ENCODE data around the gene NAA25. TPM values are rescaled to one million over a fixed set of nuclear protein-coding genes. Genes with fewer than 3 reads are reported as not detected.
"Not testable (repeated sequence)": the region's sequence is repeated elsewhere in the genome, so short reads cannot be mapped to it uniquely, and the experiment has no call there.

NAA25 gene
- total and polyA plus RNA-seq, 2 of the 4 experiments (the other 2 are of a cell fraction) = 10.3 to 25.5 TPM

DNA sequence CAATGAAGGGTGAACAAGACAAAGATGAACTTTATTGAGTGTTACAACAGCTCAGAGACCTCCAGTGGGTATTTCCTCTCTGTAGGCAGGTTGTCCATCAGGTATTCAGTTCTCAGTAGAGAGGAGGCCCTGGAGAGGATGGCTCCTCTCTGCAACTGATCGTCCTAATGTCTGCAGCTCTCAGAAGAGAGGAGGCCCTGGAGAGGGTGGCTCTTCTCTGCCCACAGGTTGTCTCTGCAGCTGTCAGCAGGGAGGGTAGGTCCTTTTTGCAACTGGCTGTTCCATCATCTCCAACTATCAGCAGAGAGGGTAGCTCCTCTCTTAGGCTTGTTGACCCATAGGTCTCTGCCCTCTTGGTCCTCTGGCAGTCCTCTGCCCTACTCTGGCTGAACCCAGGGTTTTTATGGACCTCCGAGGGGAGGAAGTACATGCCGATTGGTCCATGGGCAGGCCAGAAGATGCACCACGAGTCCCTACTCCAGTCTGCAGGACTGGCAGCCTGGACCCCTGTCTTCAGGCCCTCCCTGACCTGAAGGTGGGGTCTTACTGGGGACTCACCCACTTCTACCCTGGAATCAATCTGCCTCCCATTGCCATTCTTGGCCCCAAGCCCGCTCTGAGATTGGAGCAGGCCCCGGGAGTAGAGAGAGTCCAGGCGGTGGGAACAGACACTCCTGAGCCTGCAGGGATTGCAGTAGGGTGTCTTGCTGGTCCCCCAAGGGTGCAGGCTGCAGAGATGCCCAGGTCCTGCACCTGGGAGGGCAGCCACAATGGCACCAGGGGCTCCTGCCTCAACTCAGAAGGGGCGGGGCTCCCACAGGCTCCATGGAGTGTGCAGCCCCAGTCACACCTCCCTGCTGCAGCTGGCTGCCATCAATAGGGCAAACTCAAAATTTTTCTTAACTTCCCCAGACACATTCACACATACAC, 97.9 kb downstream of the NAA25 start (continued):
- TF ChIP-seq, protein P1, sequence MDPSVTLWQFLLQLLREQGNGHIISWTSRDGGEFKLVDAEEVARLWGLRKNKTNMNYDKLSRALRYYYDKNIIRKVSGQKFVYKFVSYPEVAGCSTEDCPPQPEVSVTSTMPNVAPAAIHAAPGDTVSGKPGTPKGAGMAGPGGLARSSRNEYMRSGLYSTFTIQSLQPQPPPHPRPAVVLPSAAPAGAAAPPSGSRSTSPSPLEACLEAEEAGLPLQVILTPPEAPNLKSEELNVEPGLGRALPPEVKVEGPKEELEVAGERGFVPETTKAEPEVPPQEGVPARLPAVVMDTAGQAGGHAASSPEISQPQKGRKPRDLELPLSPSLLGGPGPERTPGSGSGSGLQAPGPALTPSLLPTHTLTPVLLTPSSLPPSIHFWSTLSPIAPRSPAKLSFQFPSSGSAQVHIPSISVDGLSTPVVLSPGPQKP (IDR thresholded peaks at IDR 0.05; ENCODE audit: borderline replicate concordance, low read depth, low read length) = no peak

DNA sequence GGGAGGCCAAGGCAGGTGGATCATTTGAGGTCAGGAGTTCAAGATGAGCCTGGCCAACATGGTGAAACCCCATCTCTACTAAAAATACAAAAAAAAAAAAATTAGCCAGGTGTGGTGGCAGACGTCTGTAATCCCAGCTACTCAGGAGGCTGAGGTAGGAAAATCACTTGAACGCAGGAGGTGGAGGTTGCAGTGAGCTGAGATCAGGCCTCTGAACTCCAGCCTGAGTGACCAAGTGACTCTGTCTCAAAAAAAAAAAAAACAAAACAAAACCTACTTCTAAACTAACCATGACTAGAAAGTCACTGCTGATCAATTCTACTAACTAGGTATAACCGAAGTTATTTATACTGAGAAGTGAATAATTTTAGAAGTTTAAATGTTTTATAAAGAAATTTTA, 99.0 kb downstream of the NAA25 start:
- POLR2A ChIA-PET (ENCODE audit: unreplicated experiment); H3K4ac ChIP-seq (ENCODE audit: low read depth, low read length): not testable (repeated sequence)

More for the DNA sequence above, 99.0 kb downstream of the NAA25 start:
- H2AFZ ChIP-seq (replicated peaks; ENCODE audit: low read length, poor library complexity); H2BK20ac ChIP-seq (ENCODE audit: low read depth, low read length); BruUV-seq (replicated peaks); ATAC-seq (ENCODE audit: low read depth); H3K27ac ChIP-seq (ENCODE audit: insufficient read depth, low read length); H3K23ac ChIP-seq (ENCODE audit: low read depth, low read length); H3K9me3 ChIP-seq (ENCODE audit: control insufficient read depth, insufficient read depth, low read length); in situ Hi-C loops (cut with MboI; ENCODE audit: low sequenced_read_pairs); H3K27me3 ChIP-seq (ENCODE audit: control insufficient read depth, insufficient read depth, low read length); H3K14ac ChIP-seq (replicated peaks; ENCODE audit: low read depth, low read length); H2AK9ac ChIP-seq (replicated peaks; ENCODE audit: low read depth, low read length, poor library complexity); CTCF ChIA-PET; H3K4me3 ChIP-seq (ENCODE audit: insufficient read depth, low read depth, low read length); H2AK5ac ChIP-seq (ENCODE audit: low read depth, low read length); H3K56ac ChIP-seq (ENCODE audit: extremely low read depth, insufficient read depth, low read length); H3K36me3 ChIP-seq (ENCODE audit: control insufficient read depth, insufficient read depth, low read length); H2BK5ac ChIP-seq (ENCODE audit: low read depth, low read length, poor library complexity, severe bottlenecking); H4K91ac ChIP-seq (ENCODE audit: insufficient read depth, low read depth, low read length); H3K4me1 ChIP-seq (ENCODE audit: control insufficient read depth, insufficient read depth, low read length); H2BK120ac ChIP-seq (ENCODE audit: low read depth, low read length); H4K20me1 ChIP-seq (ENCODE audit: insufficient read depth, low read length); intact Hi-C loops (cut with micrococcal nuclease); H2BK15ac ChIP-seq (ENCODE audit: low read depth, low read length); H4K8ac ChIP-seq (ENCODE audit: low read depth in 2 of 2, low read length in 2 of 2); DNase-seq; H3K9ac ChIP-seq (ENCODE audit: low read depth, low read length); H3K18ac ChIP-seq (ENCODE audit: low read depth, low read length); dilution Hi-C loops (cut with HindIII; ENCODE audit: low sequenced_read_pairs, unreplicated experiment); H4K5ac ChIP-seq (ENCODE audit: low read depth, low read length); H3K4me2 ChIP-seq (ENCODE audit: low read depth, low read length): not testable (repeated sequence)
- H3K9me1 ChIP-seq (ENCODE audit: insufficient read depth, low read length) = peaks cover 11% of the 10 kb centered on the region
- WGBS, 2 experiments (ENCODE audit: extremely low coverage in 2 of 2, insufficient read length in 1 of 2) = no CpG with 5 or more reads among the region's 3 CpGs
- H3K79me1 ChIP-seq (ENCODE audit: low read depth in 1 of 2, low read length in 2 of 2) = peaks cover 16 to 37% of the 10 kb centered on the region in 2 experiments

All from IMR-90 (cell line).